Islet precursor cell (in vitro differentiated cells): ENCODE results near the gene UBE2G1.

Experiments
- DNase-seq: peaks from one replicate; pipeline ENCODE4 v3.0.0-alpha.2; 2018

The UBE2G1 gene

GRCh38 chr17:4333041-4333440 is 33.4 kb downstream of the UBE2G1 start:
- no peak for DNase-seq

- DNase-seq, result peak; percentile 57
Measured at GRCh38 chr17:4332296-4332970, 34.0 kb downstream of the UBE2G1 start.

- no peak for DNase-seq
Measured at GRCh38 chr17:4331614-4332013, 34.9 kb downstream of the UBE2G1 start.

GRCh38 chr17:4329838-4330237 is 36.6 kb downstream of the UBE2G1 start:
- no peak for DNase-seq

GRCh38 chr17:4327606-4328005 is 38.9 kb downstream of the UBE2G1 start:
- DNase-seq, result no peak

- DNase-seq, result no peak
Measured at GRCh38 chr17:4326608-4327007, 39.9 kb downstream of the UBE2G1 start.

GRCh38 chr17:4326112-4326511 is 40.4 kb downstream of the UBE2G1 start:
- no peak for DNase-seq

- DNase-seq, result no peak
Measured at GRCh38 chr17:4324463-4324862, 42.0 kb downstream of the UBE2G1 start.

GRCh38 chr17:4319221-4319620 is 47.3 kb downstream of the UBE2G1 start:
- DNase-seq, result no peak

- DNase-seq, result no peak
Measured at GRCh38 chr17:4318596-4318995, 47.9 kb downstream of the UBE2G1 start.

- no peak for DNase-seq
Measured at GRCh38 chr17:4318186-4318585, 48.3 kb downstream of the UBE2G1 start.

GRCh38 chr17:4317610-4318009 is 48.9 kb downstream of the UBE2G1 start:
- DNase-seq, result no peak

- DNase-seq, result no peak
Measured at GRCh38 chr17:4316648-4317047, 49.8 kb downstream of the UBE2G1 start.

- no peak for DNase-seq
Measured at GRCh38 chr17:4314618-4315017, 51.9 kb downstream of the UBE2G1 start.

- DNase-seq, result no peak
Measured at GRCh38 chr17:4314179-4314578, 52.3 kb downstream of the UBE2G1 start.

- no peak for DNase-seq
Measured at GRCh38 chr17:4313221-4314114, 53.0 kb downstream of the UBE2G1 start.

GRCh38 chr17:4310354-4311060 is 56.0 kb downstream of the UBE2G1 start:
- no peak for DNase-seq

- DNase-seq, result no peak
Measured at GRCh38 chr17:4309897-4310296, 56.6 kb downstream of the UBE2G1 start.

GRCh38 chr17:4307179-4307930 is 59.1 kb downstream of the UBE2G1 start:
- no peak for DNase-seq

GRCh38 chr17:4305224-4305623 is 61.3 kb downstream of the UBE2G1 start:
- no peak for DNase-seq

GRCh38 chr17:4304417-4305027 is 62.0 kb downstream of the UBE2G1 start:
- no peak for DNase-seq

- no peak for DNase-seq
Measured at GRCh38 chr17:4301066-4301465, 65.4 kb downstream of the UBE2G1 start.
